ENCODE data around the gene OSBPL10.

DNA sequence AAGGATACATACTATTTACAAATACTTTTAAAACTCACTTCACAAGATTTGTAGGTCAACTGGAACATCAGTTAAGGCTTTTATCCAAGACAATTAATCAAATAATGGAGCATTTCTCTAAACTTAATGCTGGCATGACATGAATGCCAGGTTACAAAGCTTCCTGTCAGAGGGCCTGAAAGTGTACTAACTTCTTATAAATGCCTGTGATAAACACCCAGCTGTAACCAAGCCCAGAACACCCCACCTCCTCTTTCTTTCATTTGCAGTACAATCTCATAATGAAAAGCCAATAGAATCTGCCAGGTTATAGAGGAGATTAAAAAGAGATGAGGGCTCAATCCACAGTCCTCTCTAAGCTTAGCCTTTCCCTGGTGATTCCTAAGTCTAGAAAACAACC, 214.4 kb downstream of the OSBPL10 start:
- TF ChIP-seq, protein P1, sequence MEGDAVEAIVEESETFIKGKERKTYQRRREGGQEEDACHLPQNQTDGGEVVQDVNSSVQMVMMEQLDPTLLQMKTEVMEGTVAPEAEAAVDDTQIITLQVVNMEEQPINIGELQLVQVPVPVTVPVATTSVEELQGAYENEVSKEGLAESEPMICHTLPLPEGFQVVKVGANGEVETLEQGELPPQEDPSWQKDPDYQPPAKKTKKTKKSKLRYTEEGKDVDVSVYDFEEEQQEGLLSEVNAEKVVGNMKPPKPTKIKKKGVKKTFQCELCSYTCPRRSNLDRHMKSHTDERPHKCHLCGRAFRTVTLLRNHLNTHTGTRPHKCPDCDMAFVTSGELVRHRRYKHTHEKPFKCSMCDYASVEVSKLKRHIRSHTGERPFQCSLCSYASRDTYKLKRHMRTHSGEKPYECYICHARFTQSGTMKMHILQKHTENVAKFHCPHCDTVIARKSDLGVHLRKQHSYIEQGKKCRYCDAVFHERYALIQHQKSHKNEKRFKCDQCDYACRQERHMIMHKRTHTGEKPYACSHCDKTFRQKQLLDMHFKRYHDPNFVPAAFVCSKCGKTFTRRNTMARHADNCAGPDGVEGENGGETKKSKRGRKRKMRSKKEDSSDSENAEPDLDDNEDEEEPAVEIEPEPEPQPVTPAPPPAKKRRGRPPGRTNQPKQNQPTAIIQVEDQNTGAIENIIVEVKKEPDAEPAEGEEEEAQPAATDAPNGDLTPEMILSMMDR (IDR thresholded peaks at IDR 0.05), result no peak
- no peak for TF ChIP-seq EZH2 (IDR thresholded peaks at IDR 0.05; ENCODE audit: borderline replicate concordance, insufficient read depth, low read depth, low read length, poor library complexity, severe bottlenecking)

All from B cell (primary cell).